AML-193 (cell line): ENCODE measurements around the gene DRG2.

Experiments
- DNase-seq, 2 experiments: peaks; one replicate each; lab custom pipeline; 2025; lab: John Stamatoyannopoulos, UW

DRG2 gene

DNA sequence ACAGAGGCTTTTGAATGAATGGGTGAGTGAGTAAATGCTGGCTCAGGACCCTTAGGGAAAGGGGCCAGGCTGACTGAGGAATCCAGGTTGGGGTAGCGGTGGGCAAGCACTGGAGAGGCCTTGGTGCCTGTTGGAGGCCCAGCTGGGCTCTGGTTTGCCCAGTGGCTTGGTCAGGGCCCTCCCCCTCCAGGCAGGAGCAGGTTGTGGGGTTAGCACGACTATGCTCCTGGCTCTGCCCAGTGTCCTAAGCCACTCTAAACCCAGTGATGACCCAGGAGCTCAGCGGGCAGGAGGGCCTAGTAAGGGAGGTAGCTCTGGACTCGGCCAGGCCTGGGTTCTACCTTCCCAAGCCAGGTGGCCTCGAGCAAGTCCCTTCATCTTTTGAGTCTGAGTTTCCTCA lies 28.3 kb downstream of the DRG2 start:
- DNase-seq = no peak

DNA sequence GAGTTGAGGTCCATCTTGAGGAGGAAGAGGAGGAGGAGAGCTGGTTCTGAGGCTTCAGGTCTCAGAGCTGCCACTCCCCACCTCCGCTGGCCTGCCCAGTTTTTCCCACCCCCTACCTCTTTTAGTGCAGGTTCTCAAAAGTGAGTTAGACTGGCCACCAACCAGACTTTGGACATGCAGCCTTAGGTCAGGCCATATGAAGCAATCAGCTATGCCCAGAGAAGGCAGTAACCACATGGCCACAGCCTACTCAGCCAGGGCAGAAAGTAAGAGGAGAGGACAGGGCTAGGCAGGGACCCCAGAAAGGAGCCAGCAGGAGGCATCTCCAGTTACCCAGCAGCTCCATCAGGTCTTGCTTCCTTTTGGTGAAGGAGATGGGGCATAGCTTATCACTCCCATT lies 29.8 kb downstream of the DRG2 start:
- DNase-seq = no peak

DNA sequence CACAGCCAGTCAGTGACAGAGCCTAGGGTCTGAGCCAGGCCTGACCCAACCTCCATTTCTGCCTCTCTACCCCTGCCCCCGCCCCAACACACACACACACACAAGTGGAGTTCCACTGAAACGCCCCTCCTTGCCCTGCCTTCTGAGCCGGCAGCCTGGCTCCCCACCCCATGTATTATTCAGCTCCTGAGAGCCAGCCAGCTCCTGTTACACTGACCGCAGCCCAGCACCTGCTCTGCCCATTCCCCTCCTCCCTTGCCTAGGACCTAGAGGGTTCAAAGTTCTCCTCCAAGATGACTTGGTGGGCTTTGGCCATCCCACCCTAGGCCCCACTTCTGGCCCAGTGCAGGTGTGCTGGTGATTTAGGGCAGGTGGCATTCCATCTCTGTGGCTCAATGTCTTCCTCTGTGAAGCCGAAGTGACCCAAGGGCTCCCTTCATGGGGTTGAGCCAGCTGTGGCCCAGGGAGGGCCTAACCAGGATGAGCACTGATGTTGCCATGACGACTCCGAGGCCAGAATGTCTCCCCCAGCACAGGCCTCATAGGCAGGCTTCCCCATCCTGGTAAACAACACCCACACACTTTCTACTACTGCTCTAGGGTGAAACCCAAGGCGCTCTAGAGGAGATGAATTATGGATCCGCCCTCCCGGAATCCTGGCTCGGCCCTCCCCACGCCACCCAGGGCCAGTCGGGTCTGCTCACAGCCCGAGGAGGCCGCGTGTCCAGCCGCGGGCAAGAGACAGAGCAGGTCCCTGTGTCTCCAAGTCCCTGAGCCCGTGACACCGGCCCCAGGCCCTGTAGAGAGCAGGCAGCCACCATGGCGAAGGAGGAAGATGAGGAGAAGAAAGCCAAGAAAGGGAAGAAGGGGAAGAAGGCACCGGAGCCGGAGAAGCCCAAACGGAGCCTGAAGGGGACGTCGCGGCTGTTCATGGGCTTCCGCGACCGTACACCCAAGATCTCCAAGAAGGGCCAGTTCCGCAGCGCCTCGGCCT lies 30.5 kb downstream of the DRG2 start:
- no peak for DNase-seq

DNA sequence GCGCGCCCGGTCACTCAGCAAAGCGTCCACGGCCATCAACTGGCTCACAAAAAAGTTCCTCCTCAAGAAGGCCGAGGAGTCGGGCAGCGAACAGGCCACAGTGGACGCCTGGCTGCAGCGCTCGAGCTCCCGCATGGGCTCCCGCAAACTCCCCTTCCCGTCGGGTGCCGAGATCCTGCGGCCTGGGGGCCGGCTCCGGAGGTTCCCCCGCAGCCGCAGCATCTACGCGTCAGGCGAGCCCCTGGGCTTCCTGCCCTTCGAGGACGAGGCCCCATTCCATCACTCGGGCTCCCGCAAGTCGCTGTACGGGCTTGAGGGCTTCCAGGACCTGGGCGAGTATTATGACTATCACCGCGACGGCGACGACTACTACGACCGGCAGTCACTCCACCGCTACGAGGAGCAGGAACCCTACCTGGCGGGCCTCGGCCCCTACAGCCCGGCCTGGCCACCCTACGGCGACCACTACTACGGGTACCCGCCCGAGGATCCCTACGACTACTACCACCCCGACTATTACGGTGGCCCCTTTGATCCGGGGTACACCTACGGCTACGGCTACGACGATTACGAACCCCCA lies 31.5 kb downstream of the DRG2 start:
- DNase-seq = no peak

DNA sequence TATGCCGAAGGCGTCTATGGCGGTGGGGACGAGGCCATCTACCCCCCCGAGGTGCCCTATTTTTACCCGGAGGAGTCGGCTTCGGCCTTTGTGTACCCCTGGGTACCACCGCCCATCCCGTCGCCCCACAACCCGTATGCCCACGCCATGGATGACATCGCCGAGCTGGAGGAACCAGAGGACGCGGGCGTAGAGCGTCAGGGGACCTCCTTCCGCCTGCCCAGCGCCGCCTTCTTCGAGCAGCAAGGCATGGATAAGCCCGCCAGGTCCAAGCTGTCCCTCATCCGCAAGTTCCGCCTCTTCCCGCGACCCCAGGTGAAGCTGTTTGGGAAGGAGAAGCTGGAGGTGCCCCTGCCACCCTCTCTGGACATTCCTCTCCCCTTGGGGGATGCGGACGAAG lies 32.2 kb downstream of the DRG2 start:
- no peak for DNase-seq

DNA sequence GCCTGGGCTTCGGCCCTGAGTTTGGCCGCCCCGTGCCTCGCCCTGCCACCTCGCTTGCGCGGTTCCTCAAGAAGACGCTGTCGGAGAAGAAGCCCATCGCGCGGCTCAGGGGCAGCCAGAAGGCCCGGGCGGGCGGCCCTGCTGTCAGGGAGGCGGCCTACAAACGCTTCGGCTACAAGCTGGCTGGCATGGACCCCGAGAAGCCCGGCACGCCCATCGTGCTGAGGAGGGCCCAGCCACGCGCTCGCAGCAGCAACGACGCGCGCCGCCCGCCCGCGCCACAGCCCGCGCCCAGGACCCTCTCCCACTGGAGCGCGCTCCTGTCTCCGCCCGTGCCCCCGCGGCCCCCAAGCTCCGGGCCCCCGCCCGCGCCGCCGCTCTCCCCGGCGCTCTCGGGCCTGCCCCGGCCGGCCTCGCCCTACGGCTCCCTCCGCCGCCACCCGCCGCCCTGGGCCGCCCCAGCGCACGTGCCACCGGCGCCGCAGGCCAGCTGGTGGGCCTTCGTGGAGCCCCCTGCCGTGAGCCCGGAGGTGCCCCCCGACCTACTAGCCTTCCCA lies 32.8 kb downstream of the DRG2 start:
- no peak for DNase-seq

- DNase-seq = no peak
These were observed 33.6 kb downstream of the DRG2 start for GRCh38 chr17:18121144-18121910.

DNA sequence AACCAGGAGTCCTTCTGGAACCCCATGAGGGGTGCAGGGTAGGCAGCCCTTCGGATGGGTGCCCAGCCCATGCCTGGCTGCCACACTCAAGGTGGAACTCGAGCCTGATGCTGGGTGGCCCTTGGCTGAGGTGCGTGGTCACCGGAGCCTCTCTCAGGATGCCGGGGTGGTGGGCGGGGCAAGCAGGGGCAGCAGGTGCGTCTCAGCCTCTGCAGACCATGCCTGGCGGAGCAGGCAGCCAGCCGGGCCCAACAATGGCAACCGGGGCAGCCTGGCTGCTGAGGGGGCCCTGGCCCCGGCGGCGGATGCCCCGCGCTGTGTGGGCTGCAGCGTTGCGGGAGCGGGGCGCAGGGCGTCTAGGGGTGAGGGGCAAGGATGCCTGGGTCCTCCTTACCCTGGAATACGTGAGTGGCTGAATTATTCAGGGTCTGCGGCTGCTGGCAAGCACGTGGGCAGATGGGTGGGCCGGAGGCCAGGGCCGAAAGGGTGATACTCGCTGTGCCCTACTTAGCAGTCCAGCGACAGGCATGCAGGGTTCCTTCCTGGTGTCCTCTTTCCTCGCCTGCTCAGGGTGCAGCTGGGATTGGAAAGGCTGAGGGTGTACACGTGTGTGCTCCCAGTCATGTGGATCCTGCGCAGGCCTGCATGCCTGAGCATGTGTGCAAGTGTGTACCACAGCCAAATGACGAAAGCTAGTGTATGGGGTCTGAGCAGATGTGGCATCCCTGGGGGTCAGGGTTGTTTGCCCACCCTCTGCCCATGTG lies 35.4 kb downstream of the DRG2 start:
- DNase-seq = no peak

DNA sequence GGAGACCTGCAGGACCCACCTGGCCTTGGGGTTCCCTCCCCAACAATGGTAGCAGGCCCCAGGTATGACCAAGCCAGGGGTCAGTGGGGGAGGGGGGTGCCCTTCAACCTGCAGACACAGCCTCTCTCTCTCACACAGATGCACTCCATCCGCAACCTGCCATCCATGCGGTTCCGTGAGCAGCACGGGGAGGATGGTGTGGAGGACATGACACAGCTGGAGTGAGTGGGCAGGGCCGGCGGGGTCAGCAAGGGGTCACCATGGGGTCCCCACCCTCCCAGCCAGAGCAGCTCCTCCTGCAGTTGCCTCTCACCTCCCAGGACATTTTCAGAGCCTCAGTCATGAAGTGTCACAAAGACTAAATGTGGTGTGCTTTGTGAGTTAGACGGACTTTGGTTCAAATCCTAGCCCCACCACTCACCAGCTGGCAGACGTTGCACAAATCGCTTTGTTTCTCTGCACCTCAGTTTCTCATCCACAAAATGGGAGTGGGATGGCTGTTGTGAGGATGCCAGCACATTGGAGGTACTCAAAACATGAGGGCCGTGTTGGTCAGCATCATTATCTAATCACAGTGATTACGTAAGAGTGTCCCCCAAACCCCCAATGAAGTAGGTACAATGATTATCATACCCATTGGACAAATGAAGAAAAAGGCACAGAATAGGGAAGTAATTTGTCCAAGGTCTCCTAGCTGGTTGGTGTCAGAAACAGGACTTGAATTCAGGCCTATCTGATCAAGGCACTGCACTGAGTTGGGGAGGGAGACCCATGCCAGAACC lies 36.8 kb downstream of the DRG2 start:
- DNase-seq = no peak

GRCh38 chr17:18129041-18129502 lies 41.3 kb downstream of the DRG2 start:
- DNase-seq = no peak

- no peak for DNase-seq
These were observed 45.0 kb downstream of the DRG2 start for GRCh38 chr17:18132711-18133110.

DNA sequence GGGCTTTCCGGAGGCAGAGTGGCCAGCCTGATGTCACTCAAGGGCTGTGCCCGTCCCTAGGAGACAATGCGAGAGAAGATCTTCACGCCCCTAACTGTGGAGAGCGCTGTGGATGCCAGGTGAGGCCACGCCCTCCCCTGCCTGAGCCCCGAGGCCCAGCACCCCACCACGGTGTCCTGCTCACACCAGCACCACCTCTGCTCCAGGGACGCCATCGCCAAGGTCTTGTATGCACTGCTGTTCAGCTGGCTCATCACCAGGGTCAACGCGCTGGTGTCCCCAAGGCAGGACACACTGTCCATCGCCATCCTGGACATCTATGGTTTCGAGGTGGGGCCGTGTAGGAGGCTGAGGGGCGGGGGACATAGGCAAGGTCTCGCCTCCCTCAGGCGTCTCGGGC lies 48.6 kb downstream of the DRG2 start:
- no peak for DNase-seq

DNA sequence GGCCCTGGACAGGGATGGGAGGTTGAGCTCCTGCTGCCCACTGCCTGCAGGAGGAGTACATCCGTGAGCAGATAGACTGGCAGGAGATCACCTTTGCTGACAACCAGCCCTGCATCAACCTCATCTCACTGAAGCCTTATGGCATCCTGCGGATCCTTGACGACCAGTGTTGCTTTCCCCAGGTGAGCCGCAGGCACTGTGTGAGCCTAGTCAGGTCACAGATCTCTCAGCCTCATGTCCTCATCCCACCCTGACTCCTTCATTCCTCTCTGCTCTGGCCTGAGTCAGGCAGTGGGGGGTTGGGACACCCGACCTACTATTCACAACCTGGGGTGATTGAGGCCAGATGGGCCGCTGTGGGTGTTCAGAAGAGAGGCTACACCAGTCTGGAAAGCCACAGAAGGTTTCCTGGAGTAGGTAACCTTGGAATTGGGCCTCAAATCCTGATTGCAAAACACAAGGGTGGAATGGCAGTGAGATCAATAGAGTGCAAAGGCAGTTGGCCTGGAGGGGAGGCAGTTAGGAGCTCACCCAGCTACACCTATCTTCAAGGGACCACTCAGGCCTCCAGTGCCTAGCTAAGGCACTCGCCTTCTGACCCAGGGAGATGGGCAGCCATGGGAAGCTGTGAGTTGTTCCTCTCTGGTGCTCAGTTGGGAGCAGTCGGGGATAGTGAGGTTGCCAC lies 50.5 kb downstream of the DRG2 start:
- no peak for DNase-seq

DNA sequence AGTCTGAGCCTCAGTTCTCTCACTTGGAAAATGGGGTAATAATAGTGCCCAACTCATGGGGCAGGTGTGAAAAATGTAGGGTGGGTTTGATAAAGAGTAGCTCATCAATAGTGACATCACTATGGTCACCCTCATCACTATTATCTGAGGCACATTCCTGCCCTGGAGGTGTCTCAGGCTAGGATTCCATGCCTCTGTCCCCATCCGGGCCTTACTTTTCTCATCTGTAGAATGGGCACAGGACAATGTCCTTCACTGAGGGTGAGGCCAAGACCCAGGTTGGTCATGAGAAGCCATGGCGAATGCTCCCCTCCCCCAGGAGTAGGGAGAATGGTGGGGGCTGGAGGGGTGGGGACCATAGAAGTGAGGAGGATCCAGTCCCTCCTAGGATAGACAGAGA lies 51.3 kb downstream of the DRG2 start:
- no peak for DNase-seq

GRCh38 chr17:18139498-18139897 lies 51.8 kb downstream of the DRG2 start:
- no peak for DNase-seq

DNA sequence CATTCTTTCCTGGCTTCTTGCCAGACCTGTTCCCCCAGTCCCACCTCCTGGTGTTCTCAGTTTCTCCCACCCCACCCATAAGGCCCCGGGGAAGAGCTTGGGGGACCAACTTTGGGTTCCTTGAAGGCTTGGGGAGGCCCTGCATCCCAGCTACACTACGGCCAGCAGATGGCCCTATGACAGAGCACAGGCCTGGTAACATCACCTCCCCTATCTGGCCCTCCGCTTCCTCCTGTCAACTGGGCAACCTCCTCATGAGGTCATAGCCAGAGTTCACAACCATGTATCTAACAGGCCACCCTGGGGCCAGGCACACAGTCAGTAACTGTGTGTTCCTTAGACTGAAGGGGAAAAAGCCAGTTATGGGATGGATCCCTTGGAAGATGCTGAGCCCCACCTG lies 52.2 kb downstream of the DRG2 start:
- DNase-seq = peak in 1 of 2 experiments; percentile 0

- DNase-seq = no peak
These were observed 52.9 kb downstream of the DRG2 start for GRCh38 chr17:18140648-18141047.

GRCh38 chr17:18141210-18141803 lies 53.6 kb downstream of the DRG2 start:
- peak; percentile 32 for DNase-seq

GRCh38 chr17:18142417-18142816 lies 54.7 kb downstream of the DRG2 start:
- DNase-seq = no peak
